Neural progenitor cell (in vitro differentiated cells): ENCODE results near the gene CLDN17. TPM values are rescaled to one million over a fixed set of nuclear protein-coding genes. Genes with fewer than 3 reads are reported as not detected.

Source experiments
- DNase-seq: peaks from one replicate; pipeline ENCODE4 v3.0.0-alpha.2; 2016; ENCODE audit warnings: low spot score
- H2AFZ ChIP-seq: fragments of 200-600 bp; sonication (generic); replicated peaks from 2 replicates; pipeline ENCODE4 v1.6.1; 2016; ENCODE audit warnings: antibody characterized with exemption
- H3F3A ChIP-seq: fragments of 200-600 bp; sonication (generic); 2 replicates; pipeline ENCODE4 v1.6.1; 2016; ENCODE audit warnings: antibody characterized with exemption, low read depth
- H3K27ac ChIP-seq: fragments of 200-600 bp; sonication (generic); 2 replicates; pipeline ENCODE4 v1.5.1; 2016; ENCODE audit warnings: mild to moderate bottlenecking
- H3K27me3 ChIP-seq: fragments of 200-600 bp; sonication (generic); 2 replicates; pipeline ENCODE4 v1.6.1; 2016; ENCODE audit warnings: mild to moderate bottlenecking, moderate library complexity
- H3K36me3 ChIP-seq: fragments of 200-600 bp; sonication (generic); 2 replicates; pipeline ENCODE4 v1.5.1; 2016
- H3K4me1 ChIP-seq: fragments of 200-600 bp; sonication (generic); 2 replicates; pipeline ENCODE4 v1.6.1; 2016; ENCODE audit warnings: mixed run types
- H3K4me2 ChIP-seq: fragments of 200-600 bp; sonication (generic); 2 replicates; pipeline ENCODE4 v1.6.1; 2016
- H3K4me3 ChIP-seq: fragments of 200-600 bp; sonication (generic); 2 replicates; pipeline ENCODE4 v1.5.1; 2016
- H3K79me2 ChIP-seq: fragments of 200-600 bp; sonication (generic); 2 replicates; pipeline ENCODE4 v1.6.1; 2016; ENCODE audit warnings: low read depth
- H3K9ac ChIP-seq: fragments of 200-600 bp; sonication (generic); 2 replicates; pipeline ENCODE4 v1.6.1; 2016
- H3K9me3 ChIP-seq: fragments of 200-600 bp; sonication (generic); 2 replicates; pipeline ENCODE4 v1.5.1; 2016; ENCODE audit warnings: low read depth
- H4K20me1 ChIP-seq: fragments of 200-600 bp; sonication (generic); 2 replicates; pipeline ENCODE4 v1.6.1; 2016; ENCODE audit warnings: low read depth
- H3K27ac Mint-ChIP-seq: 3 replicates; pipeline ENCODE4 v1.8.0; 2021; ENCODE audit warnings: mixed read lengths
- H3K27me3 Mint-ChIP-seq: 2 replicates; pipeline ENCODE4 v1.8.0; 2022; ENCODE audit warnings: low read depth, mild to moderate bottlenecking, inconsistent platforms, moderate library complexity, mixed read lengths; ENCODE audit not compliant: insufficient read depth
- H3K36me3 Mint-ChIP-seq: 3 replicates; pipeline ENCODE4 v1.8.0; 2021; ENCODE audit warnings: mixed read lengths
- H3K4me1 Mint-ChIP-seq: 3 replicates; pipeline ENCODE4 v1.8.0; 2021; ENCODE audit warnings: mixed read lengths
- H3K4me3 Mint-ChIP-seq: 3 replicates; pipeline ENCODE4 v1.8.0; 2021; ENCODE audit warnings: mild to moderate bottlenecking, moderate library complexity, mixed read lengths
- H3K9me3 Mint-ChIP-seq: 3 replicates; pipeline ENCODE4 v1.8.0; 2020; ENCODE audit warnings: mixed read lengths
- EZH2 ChIP-seq: fragments of 200-600 bp; sonication (generic); IDR thresholded peaks from 2 replicates; pipeline ENCODE4 v1.6.1; 2017; ENCODE audit warnings: antibody characterized with exemption, mild to moderate bottlenecking, moderate library complexity
- EZH2phosphoT487 ChIP-seq: fragments of 200-600 bp; sonication (generic); IDR thresholded peaks from 2 replicates; pipeline ENCODE4 v1.6.1; 2017; ENCODE audit warnings: antibody characterized with exemption
- total RNA-seq: library from RNA; depleted of rRNA; stranded (reverse); fragments of >200 nt; gene quantifications from 2 replicates; pipeline ENCODE4 v1.2.3, GENCODE V29; 2015; ENCODE audit warnings: low replicate concordance
- TF ChIP-seq, protein P1 (sequence below): fragments of 200-600 bp; sonication (generic); IDR thresholded peaks from 2 replicates; pipeline ENCODE4 v1.5.1; 2017; ENCODE audit warnings: antibody characterized with exemption, mild to moderate bottlenecking

The CLDN17 gene
- total RNA-seq, 1 donor from 2014 or later: not detected

DNA sequence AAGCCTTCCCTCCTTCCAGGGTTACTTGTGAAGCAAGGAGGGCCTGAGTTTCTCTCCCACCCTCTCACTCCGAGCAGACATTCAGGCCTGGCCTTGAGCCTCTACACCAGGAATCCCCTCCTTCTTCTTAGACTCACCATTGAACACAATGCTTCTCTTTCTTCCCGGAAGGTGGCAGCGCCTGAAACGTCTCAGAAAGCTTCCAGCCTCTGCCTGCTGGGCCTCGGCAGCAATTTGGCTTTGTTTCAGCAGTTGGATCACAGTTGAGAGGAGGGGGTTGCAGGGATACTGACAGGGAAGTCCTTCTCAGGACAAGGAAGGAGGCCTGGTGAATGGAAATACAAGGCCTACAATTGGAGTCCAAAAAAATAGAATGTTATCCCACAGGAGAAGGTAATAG, 43.0 kb upstream of the CLDN17 start:
- H3K36me3 ChIP-seq: no peaks in the 10 kb centered on the region

DNA sequence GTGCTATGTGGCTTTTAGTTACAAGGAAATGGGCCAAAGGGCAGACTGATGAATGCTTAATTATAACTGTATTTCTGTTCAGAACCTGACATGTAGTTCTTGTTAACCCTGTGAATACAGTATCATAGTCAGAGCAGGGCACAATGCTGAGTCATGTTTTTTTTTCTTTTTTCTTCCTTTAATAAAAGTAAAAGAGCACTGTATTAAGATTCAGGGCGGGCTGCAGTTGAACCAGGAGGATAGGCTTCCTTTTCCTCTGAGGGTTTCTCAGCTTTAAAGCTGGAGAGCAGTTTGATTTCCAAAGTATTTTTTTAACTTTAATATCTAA, 40.6 kb upstream of the CLDN17 start:
- no peak overlapping the region for H3K4me2 ChIP-seq
- no peaks in the 10 kb centered on the region for H3K27me3 ChIP-seq
- no peak overlapping the region for H3K27ac Mint-ChIP-seq
- no peaks in the 10 kb centered on the region for H3K36me3 ChIP-seq
- H3K4me3 Mint-ChIP-seq: no peak overlapping the region
- H3K27me3 Mint-ChIP-seq: peaks cover 2% of the 10 kb centered on the region
- H3K36me3 Mint-ChIP-seq: no peaks in the 10 kb centered on the region
- TF ChIP-seq, protein P1, sequence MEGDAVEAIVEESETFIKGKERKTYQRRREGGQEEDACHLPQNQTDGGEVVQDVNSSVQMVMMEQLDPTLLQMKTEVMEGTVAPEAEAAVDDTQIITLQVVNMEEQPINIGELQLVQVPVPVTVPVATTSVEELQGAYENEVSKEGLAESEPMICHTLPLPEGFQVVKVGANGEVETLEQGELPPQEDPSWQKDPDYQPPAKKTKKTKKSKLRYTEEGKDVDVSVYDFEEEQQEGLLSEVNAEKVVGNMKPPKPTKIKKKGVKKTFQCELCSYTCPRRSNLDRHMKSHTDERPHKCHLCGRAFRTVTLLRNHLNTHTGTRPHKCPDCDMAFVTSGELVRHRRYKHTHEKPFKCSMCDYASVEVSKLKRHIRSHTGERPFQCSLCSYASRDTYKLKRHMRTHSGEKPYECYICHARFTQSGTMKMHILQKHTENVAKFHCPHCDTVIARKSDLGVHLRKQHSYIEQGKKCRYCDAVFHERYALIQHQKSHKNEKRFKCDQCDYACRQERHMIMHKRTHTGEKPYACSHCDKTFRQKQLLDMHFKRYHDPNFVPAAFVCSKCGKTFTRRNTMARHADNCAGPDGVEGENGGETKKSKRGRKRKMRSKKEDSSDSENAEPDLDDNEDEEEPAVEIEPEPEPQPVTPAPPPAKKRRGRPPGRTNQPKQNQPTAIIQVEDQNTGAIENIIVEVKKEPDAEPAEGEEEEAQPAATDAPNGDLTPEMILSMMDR: no peak
- no peak for TF ChIP-seq EZH2phosphoT487
- no peak for TF ChIP-seq EZH2
- no peak overlapping the region for H3K4me3 ChIP-seq
- H3K4me1 ChIP-seq: peaks cover 5% of the 10 kb centered on the region
- H3K27ac ChIP-seq: no peak overlapping the region
- no peaks in the 10 kb centered on the region for H3F3A ChIP-seq
- no peaks in the 10 kb centered on the region for H3K9me3 ChIP-seq
- no peak overlapping the region for H3K9ac ChIP-seq
- DNase-seq: no peak
- H2AFZ ChIP-seq: peak overlapping the region; percentile 37
- H3K9me3 Mint-ChIP-seq: peaks cover 3% of the 10 kb centered on the region
- no peaks in the 10 kb centered on the region for H4K20me1 ChIP-seq
- H3K79me2 ChIP-seq: no peaks in the 10 kb centered on the region
- H3K4me1 Mint-ChIP-seq: peaks cover 9% of the 10 kb centered on the region

More for the DNA sequence above, 43.0 kb upstream of the CLDN17 start:
- H3K79me2 ChIP-seq: no peaks in the 10 kb centered on the region
- peaks cover 3% of the 10 kb centered on the region for H3K9me3 Mint-ChIP-seq
- TF ChIP-seq, protein P1: peak; percentile 25
- no peak for TF ChIP-seq EZH2
- TF ChIP-seq EZH2phosphoT487: no peak
- no peak overlapping the region for H3K4me3 Mint-ChIP-seq
- no peaks in the 10 kb centered on the region for H3F3A ChIP-seq
- H3K4me2 ChIP-seq: no peak overlapping the region
- H4K20me1 ChIP-seq: no peaks in the 10 kb centered on the region
- H3K9ac ChIP-seq: no peak overlapping the region
- DNase-seq: peak; percentile 53
- H3K27ac Mint-ChIP-seq: peak overlapping the region; percentile 27
- H3K9me3 ChIP-seq: no peaks in the 10 kb centered on the region
- no peak overlapping the region for H3K27ac ChIP-seq
- H3K4me1 Mint-ChIP-seq: peaks cover 9% of the 10 kb centered on the region
- H3K4me3 ChIP-seq: no peak overlapping the region
- no peaks in the 10 kb centered on the region for H3K36me3 Mint-ChIP-seq
- peak overlapping the region; percentile 68 for H2AFZ ChIP-seq
- H3K27me3 Mint-ChIP-seq: peaks cover 2% of the 10 kb centered on the region
- H3K4me1 ChIP-seq: peaks cover 5% of the 10 kb centered on the region
- H3K27me3 ChIP-seq: no peaks in the 10 kb centered on the region

DNA sequence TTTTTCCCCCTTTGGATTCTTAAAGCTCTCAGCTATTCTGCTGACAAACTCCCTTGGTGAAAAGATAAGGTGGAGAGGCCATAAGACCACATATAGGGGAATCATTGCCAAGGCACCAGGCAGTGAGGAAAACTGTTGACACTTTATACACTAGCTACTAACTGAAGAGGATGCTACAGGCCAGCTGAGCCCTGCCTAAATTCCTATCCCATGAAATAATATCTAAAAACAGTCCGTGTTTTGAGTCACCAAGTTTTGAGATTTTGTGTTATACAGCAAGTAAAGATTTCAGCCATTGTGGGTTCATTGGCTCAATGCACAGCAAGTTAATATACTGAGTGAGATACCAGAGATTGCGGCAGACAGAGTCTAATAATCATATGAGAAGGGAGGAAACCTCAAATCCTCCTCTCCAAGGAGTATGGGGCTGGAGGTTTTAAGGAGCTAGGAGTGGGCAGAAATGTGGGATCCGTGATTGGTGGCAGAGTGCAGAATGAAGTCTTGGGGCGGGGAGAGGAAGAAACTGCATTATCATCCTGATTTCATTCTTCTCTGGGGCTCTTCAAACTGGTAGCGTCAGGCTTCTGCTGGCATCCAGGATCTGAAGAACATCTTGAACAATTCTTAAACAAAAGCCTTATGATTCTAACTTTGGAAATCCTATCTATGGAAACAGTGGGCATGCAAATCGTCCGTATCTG, 40.1 kb upstream of the CLDN17 start:
- peak overlapping the region; percentile 37 for H2AFZ ChIP-seq
- no peak overlapping the region for H3K9ac ChIP-seq
- H3K36me3 ChIP-seq: no peaks in the 10 kb centered on the region
- no peaks in the 10 kb centered on the region for H3K79me2 ChIP-seq
- H3K27ac ChIP-seq: no peak overlapping the region
- no peak overlapping the region for H3K4me2 ChIP-seq
- H3F3A ChIP-seq: no peaks in the 10 kb centered on the region
- H3K4me1 Mint-ChIP-seq: peaks cover 9% of the 10 kb centered on the region
- no peaks in the 10 kb centered on the region for H4K20me1 ChIP-seq
- TF ChIP-seq EZH2phosphoT487 (no peak), EZH2 (no peak)
- TF ChIP-seq, protein P1: no peak
- H3K4me3 Mint-ChIP-seq: no peak overlapping the region
- H3K36me3 Mint-ChIP-seq: no peaks in the 10 kb centered on the region
- H3K27me3 Mint-ChIP-seq: peaks cover 2% of the 10 kb centered on the region
- peaks cover 3% of the 10 kb centered on the region for H3K9me3 Mint-ChIP-seq
- H3K4me3 ChIP-seq: no peak overlapping the region
- no peak for DNase-seq
- H3K4me1 ChIP-seq: peaks cover 5% of the 10 kb centered on the region
- H3K27ac Mint-ChIP-seq: no peak overlapping the region
- no peaks in the 10 kb centered on the region for H3K9me3 ChIP-seq
- H3K27me3 ChIP-seq: no peaks in the 10 kb centered on the region
